Activated T-helper 1 cell treated with Interleukin-2 at 50 U/mL for 16 hours (primary cell): ENCODE measurements around the gene ICA1.

ENCODE experiments used
- DNase-seq: peaks from one replicate; pipeline ENCODE4 v3.0.0-alpha.2; 2020; ENCODE audit warnings: low read depth

The ICA1 gene

DNA sequence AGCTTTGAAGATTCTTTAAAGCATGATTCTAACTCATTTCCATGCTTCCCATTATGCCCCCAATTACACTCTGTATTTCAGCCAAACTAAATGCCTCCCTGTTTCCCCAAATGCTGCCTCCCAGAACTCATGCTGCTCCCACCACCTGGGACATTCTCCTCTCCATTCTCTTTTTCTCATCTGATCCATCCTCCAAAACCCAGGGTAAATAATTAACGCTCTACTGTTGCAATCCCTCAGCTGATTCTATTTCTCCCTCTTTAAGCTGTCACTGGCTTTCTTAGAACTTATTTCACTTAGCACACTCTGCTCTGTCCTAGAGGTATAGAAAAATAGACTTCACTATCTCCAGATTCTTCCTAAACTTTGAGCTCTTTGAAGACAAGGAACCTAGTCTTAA, 104.7 kb downstream of the ICA1 start:
- DNase-seq = no peak

DNA sequence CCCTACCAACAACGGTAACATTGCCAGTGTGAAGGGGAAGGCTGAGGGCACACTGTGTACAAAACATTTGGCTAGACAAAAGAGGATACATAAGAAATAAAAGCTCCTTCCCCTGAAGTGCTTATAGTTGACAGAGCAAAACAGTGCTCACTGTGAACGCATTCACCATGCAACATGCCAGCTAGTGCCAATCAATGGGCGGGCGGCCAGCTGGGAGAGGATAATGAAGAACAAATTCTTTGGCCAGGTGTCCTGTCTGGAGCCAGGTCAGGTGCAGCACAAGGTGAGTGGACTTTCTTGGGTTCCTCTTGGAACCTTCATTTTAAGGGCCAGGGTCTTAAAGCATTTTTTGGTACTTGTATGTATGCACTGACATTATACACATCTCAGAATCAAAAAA, 106.1 kb downstream of the ICA1 start:
- no peak for DNase-seq

DNA sequence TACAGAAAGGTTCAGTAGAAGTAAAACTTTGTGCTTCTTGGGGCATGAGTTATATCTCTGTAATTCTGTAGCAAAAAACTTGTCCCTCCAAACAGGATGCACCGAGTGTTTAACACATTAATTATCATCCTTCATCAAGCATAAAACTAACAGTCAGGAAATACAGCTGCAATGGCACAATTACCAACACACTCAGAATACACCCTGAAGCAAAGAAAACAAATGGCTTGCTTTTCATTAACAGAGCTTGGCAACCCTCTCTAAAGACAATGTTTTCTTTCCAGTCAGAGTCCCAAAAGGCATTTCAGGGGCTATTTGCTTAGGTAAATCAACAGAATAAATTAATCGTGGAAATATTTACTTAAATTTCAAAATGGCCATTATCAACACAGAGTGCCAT, 107.7 kb downstream of the ICA1 start:
- DNase-seq = no peak

DNA sequence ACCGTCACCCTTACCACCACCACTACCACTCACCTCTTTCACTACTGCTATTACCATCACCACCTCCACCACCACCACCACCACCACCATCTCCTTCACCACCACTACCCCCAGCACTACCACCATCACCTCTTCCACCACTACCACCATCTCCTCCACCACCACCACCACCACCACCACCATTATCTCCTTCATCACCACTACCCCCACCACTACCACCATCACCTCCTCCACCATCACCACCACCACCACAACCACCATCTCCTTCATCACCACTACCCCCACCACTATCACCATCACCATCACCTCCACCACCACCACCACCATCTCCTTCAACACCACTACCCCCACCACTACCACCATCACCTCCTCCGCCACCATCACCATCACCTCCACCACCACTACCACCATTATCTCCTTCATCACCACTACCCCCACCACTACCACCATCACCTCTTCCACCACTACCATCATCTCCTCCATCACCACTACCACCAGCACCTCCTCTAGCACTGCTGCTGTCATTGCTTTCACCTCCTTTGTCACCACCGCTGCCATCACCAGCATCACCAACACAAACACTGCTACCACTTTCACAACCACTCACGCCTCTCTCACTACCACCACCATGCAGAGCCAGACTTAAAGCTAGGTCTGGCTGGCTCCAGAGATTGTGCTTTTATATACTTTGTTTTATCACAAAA, 109.3 kb downstream of the ICA1 start:
- no peak for DNase-seq

DNA sequence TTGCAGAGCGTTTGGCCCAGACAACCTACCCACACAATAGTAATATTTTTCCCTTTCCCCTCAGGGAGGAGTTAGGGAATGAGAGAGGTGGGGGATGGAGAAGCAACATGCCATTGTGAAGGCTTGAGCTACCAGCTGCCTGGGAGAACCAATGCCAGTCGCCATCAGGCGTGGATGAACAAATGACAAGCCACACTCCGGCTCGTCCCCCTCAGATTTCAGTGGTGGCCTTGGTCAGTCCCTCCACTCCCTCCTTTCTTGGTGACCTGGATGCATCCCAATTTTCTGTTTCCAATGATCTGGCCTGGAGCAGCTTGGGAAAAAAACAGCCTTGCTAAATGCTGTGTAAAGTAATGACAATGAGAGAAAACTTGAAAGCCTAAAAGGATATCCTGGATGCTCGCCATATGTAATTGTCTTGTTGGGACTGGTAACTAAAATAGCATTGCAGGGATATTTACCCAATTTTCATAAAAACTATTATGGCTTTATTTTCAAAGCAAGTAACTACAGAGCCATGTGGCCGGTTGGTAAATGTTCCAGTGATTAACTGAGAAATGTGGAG, 110.7 kb downstream of the ICA1 start:
- no peak for DNase-seq

DNA sequence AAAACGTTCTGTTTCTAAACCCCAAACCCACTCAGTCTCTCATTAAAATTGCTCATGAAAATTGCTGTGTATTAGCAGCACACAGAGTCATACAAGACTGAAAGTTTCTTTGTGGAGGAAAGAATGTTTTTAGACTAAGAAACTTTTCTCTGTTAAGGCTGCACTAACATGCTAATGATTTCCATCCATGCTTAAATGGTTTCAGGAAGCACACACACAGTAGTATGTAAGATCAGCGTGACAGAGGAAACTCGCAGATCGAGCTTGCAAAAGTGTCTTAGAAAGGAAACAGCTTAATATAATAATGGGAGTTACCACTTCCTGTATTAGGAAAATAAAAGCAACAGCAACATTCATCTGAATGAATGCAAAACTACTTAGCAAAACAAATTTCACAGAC, 112.7 kb downstream of the ICA1 start:
- DNase-seq = no peak

DNA sequence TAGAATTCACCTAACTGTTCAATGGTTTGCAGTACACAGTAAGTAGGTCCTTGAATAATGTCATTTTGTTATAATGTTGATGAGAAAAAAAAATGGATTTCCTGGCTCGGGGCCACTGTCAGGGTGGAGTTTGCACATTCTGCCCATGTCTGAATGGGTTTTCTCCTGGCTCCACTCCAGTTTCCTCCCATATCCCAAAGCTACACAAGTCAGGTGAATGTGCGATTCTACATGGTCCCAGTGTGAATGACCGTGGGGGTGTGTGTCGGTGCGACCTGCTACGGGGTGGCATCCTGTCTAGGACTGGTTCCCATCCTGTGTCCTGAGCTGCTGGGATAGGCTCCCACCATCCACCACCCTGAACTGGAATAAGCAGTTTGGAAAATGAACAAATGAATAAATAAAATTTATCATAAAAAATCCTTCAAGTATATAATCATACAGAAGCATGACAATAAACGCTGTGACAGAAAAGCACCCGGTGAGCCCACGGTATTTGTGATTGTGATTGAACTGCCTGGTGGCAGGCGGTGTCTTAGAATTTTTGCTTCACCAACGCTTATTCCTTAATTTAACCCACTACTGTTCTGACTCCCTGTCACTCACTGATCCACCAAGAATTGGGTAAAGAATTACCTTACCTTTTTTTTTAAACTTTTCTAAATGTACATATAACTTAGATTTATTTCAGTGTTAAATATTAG, 114.1 kb downstream of the ICA1 start:
- DNase-seq = no peak

DNA sequence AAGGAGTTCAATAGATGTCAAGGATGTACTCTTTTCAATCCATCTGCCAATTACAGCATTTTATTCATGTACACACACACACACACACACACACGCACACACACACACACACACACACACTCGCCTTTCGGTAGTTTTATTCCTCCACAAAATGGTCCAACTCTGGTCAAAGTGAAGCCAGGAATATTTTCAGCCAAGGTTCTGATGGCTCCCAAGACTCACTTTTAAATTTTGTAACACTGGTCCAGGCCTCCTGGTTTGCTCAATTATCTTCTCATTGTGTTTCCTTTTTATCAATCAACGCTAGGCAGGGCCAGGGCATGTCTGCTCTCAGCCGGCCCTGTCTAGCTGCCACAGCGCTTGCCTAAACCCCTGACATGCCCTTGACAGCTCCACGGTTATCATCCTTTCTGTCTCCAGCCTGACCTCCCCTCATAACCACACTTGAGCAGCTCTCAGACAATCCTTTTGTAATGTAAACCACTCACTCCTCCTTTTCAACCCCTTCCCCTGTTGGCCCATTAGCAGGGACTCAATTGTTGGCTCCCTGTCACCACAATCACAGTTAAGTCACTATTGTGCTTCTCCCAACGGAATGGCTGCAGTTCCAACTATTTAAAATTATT, 115.1 kb downstream of the ICA1 start:
- no peak for DNase-seq

DNA sequence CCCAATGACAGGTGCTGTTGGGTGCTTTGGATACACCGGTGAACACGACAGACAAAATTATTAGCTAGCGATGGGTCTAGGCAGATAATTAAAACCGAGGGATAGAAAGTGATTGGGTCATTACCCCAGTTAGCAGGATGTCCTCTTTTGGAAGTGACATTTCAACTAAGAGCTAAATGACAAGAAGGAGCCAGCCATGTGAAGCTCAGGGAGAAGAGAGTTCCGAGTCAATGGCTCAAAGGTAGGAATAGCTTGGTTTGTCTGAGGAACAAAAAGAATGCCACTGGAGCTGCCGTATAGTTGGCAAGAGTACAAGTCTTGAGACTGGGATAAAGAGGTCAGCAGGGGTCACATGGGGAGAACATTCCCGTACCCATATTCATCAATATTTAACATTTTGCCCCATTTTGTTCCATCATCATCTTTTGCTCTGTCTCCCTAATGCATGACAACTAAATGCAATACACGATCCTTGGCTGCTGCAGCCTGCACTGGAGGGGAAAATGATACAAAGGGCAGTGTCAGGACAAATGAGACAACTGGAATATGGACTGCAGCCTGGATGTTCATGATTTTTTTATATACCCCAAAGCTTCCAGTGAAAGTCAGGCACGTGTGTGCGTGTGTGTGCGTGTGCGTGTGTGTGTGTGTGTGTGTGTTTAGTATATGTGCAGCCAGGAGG, 115.7 kb downstream of the ICA1 start:
- no peak for DNase-seq

DNA sequence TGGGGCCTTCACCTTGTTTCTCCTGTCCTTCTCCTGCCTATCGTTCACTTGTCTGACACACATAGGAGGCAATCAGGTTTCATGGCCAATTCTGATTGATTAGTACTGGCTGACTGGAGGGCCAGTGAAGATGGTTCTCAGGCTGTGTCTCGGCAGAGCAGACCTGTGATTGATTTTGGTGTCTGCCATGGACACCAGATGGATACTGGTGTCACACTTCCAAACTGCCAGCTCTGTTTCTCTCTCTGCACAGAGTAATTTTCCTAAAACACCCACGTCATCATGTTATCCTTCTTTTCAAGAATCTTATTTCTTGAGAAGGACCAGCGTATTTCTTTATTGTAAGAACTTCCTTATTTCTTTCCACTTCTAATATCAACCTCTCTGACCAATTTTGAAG, 117.1 kb downstream of the ICA1 start:
- no peak for DNase-seq

DNA sequence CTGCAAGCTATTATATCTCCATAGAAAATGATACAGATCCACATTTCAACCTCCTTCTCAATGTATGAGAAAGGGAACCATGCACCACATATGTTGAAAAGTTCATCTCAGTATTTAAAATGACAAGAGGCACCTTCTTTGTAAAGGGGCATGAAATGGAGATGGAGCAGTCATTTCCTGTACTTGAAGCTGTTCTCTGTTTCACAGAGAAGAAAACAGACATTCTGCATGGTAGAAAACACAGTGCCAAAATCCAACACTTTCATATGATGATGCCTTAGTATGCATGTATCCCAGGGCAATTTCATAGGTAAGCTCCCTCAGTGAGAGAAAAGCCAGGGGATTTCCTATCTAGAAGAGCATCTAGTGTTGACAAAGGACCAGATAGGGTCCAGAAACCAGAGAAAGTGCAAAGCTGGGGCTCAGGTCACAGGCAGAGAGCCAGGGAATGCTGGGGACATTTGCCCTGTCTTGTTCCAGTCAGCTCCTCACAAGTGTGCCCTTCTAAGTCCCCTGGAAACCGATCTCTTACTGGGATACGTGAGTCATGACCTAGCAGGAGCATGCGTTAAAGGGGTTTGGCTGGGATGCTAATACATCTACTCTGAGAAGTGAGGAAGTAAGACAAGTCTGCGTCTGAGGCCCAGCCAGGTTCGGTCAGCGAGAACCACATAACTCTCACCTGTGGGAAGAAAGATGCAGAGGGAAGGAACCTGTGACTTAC, 118.7 kb downstream of the ICA1 start:
- no peak for DNase-seq

DNA sequence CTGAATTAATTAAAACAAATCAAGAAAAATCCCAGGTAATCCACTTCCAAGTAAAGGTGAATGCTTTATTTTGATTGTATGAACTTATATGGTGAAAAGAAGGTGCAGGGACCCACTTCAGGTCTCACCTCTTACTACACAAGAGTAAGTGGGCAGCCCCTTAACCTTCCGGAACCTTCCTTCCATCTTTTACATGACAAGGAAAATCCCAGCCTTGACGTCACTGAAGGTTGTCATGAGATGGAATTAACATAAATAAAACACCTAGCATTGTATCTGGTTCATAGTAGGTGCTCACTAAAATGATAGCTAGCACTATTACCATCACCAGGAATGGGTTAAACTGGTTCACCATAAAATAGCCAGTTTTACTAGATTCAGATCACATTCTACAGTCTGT, 119.5 kb downstream of the ICA1 start:
- no peak for DNase-seq

DNA sequence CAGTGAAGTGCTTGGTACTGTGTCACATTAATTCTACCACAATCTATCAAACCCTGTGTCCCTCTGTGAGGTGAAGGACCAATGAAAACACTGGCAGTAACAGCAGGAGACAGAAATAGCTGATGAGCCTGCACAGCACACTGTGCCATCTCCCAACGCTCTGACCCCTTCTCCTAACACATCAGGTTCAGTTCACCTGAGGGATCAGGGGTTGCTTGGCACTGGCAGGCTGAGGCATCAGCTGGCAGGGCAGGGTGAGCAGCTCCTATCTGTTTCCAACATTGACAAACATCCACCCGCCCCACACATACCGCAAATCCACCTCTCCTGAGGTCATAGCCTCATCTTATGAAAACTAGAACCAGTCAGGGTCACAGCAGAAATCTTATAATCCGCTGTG, 120.9 kb downstream of the ICA1 start:
- DNase-seq = no peak

DNA sequence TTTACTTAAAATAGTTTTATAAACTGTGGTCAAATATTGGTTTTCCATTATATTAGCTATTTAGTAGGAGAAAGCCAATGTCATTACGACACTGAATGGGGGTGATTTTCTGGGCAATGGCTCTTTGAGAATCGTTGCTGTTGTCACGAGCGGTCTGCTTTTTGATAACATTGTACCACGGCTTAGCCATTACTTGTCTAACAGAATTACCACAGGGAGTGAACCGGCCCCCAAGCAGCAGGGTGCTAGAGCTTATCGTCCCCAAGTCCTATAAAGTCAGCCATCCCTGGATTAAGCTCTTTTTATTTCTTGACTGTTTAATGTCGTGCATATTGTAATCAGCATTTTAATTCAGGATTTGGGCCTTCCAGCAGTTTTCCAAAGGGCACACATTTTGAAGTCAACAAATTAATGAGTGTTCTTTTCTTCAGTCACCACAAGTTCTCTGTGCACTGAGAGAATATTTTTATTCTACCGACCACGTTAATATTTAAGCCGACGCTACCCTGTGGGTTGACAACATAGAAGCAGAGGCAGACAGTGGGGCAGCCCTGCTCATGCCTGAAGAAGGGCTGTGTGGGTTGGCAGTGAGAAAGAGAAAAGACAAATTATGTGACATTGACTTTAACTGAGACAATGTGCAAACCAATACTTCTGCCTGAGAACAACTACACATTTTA, 125.8 kb downstream of the ICA1 start:
- DNase-seq = no peak

DNA sequence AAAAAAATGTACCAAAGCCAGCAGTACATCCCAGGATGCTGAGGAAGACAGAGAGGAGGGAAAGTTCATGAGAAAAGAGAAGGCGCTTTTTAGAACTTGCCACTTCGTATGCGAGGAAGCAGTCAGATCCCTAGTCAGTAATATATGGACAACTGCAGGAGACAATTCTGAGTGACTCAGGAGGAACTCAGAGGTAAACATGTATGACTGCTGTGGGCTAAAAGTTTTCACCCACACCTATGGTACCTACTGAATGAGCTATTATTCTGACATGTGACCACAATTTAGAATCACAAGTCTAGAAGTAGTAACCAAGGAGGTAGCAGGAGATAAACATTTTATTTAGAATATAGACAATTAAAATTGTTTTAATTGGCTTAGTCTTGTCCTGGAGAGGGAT, 126.5 kb downstream of the ICA1 start:
- DNase-seq = no peak

DNA sequence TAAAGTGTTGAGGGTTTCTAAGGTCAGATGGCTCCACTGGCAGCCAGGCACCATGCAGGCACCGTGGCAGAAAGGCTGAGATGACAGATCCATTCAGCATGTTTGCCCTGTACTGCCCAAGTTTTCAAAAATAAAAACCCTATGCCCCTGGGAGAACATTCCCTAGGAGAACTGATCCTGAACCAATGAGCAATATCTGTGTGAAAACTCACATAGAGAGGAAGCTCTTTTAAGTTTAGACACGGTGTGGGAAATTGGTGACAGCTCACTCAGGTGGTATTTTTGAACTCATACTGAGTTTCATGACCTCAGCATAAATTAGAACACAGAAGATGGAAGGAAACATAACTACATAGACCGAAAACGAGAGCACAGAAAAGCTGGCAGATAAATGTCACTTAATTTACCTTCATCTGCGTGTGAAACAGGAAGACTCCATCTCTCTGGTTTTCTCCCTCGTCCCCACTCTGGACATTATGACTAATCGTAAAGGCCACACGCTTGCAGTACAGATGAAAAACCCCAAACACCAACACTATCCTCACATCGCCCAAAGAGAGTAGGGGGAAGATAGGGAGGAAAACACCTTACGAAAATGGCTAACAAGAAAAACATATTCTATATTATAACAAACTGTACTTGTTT, 127.8 kb downstream of the ICA1 start:
- DNase-seq = no peak

DNA sequence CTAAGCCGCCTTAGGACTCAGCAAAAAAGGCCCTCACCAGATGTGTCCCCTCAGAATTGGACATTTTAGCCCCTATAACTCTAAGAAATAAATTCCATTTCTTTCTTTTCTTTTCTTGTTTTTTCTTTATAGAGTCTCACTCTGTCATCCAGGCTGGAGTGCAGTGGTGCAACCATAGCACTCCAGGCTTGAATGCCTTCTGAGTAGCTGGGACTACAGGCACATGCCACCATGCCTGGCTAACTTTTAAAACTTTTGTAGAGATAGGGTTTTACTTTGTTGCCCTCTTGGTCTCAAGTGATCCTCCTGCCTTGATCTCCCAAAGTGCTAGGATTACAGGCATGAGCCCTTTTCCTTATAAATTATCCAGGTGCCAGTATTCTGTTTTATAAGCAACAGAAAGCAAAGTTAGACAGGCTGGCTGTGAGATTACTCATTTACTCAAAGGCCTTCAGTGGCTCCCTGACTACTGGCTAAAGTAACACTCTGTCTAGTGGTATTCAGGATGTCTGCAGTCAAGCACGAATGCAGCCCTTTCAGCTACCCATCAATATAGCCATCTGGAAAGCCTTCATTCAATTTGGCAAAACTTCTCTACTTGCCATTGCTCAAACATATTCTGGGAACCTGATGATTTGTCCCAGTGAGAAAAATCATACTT, 128.6 kb downstream of the ICA1 start:
- no peak for DNase-seq

DNA sequence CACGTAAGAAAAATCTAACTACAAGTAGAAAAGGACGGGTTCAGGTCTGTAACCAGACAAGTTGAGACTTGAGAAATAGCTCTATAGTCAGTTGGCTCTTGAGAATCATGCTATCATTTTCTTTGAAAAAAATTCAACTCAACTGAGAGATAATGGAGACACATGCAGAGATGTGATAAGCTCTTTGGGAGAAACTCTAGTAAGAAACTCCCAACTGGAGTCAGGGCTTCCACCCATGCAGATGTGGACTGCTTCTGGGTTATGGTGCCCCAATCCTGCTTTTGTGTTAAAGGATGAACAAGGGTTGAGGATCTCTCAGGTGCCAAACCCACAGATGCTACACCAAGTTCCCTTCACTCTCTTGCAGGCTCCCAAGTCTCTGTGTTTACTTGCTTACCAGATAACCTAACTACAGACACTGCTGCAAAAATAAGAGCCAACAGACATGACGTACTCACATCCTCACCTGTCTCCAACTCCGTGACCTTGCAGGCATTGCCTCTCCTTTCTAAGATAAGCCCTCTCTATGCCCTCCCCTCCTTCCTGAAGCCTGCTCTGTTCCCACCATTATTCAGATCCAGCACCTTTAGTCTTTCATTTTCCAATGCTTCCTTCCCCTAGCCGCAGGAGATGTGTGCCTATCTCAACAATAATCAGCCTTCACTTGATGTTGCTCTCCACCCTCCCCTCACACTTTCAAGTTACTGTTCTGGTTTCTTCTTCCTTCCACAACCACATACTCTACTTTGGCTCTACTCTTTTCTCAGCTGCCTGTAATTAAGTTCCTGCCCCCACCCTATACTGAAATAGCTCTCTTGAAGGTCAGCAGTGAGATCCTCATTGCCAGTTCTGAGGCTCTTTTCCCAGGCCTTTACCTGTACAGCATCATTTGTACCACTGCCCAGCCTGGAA, 130.0 kb downstream of the ICA1 start:
- DNase-seq = no peak

DNA sequence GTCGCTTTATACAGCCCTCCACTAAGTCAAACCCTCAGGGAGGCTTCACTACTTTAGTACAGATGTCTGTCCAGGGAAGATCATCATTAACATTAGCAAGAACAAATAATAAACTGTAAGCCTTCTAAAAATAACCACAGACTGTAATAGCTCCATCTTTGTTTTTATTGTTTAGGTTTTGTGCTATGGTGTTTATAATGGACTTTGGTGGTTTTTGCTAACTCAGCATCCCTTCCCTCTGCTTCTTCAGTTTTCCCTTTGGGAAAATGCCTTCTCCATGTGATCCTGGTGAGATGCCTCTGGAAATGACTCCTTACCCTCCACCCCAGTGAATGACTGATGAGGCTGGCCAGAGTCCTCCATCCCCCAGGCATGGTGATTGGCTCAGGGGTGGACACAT, 131.3 kb downstream of the ICA1 start:
- no peak for DNase-seq
